GM10266 (cell line): ENCODE data around the gene SMG6.

Experiments used
- DNase-seq: peaks from one replicate; pipeline ENCODE4 v3.0.0; 2012; ENCODE audit errors: extremely low spot score
- CTCF ChIP-seq: IDR thresholded peaks from 2 replicates; pipeline ENCODE4 v1.5.1; 2012; ENCODE audit warnings: mild to moderate bottlenecking, low read depth; ENCODE audit not compliant: control insufficient read depth, insufficient read depth; ENCODE audit errors: missing control alignments

Gene SMG6

GRCh38 chr17:2120586-2121335, 182.8 kb downstream of the SMG6 start:
- TF ChIP-seq CTCF, result no peak
- DNase-seq, result no peak

- DNase-seq, result no peak
- no peak for TF ChIP-seq CTCF
Measured at GRCh38 chr17:2113279-2113622, 190.3 kb downstream of the SMG6 start.

GRCh38 chr17:2111691-2112090, 191.9 kb downstream of the SMG6 start:
- no peak for TF ChIP-seq CTCF
- no peak for DNase-seq

- TF ChIP-seq CTCF, result no peak
- DNase-seq, result no peak
Measured at GRCh38 chr17:2110436-2110835, 193.1 kb downstream of the SMG6 start.

GRCh38 chr17:2108170-2108569, 195.4 kb downstream of the SMG6 start:
- TF ChIP-seq CTCF, result no peak
- DNase-seq, result no peak

- TF ChIP-seq CTCF, result no peak
- DNase-seq, result no peak
Measured at GRCh38 chr17:2107506-2107905, 196.1 kb downstream of the SMG6 start.

- no peak for TF ChIP-seq CTCF
- no peak for DNase-seq
Measured at GRCh38 chr17:2107050-2107449, 196.5 kb downstream of the SMG6 start.
